GM23248 (cell line): ENCODE data around the gene ATP8B3. TPM values are rescaled to one million over a fixed set of nuclear protein-coding genes. Genes with fewer than 3 reads are reported as not detected.

Experiments
- DNase-seq: peaks from one replicate; pipeline ENCODE4 v3.0.0-alpha.2; 2015
- H2AFZ ChIP-seq: fragments of 200-600 bp; sonication (generic); 2 replicates; pipeline ENCODE4 v1.6.1; 2016; ENCODE audit warnings: antibody characterized with exemption
- H3F3A ChIP-seq: fragments of 200-600 bp; sonication (generic); 2 replicates; pipeline ENCODE4 v1.6.1; 2016; ENCODE audit warnings: mild to moderate bottlenecking, antibody characterized with exemption, mixed run types; ENCODE audit not compliant: insufficient read depth
- H3K27ac ChIP-seq: fragments of 200-600 bp; sonication (generic); 2 replicates; pipeline ENCODE4 v1.5.1; 2016; ENCODE audit warnings: mild to moderate bottlenecking
- H3K27me3 ChIP-seq: fragments of 200-600 bp; sonication (generic); replicated peaks from 2 replicates; pipeline ENCODE4 v1.6.1; 2016; ENCODE audit warnings: mild to moderate bottlenecking; ENCODE audit not compliant: insufficient read depth
- H3K36me3 ChIP-seq: fragments of 200-600 bp; sonication (generic); 2 replicates; pipeline ENCODE4 v1.6.1; 2016; ENCODE audit warnings: low read depth, mild to moderate bottlenecking
- H3K4me1 ChIP-seq: fragments of 200-600 bp; sonication (generic); 2 replicates; pipeline ENCODE4 v1.6.1; 2016; ENCODE audit warnings: mild to moderate bottlenecking; ENCODE audit not compliant: insufficient read depth
- H3K4me2 ChIP-seq: fragments of 200-600 bp; sonication (generic); one replicate; pipeline ENCODE4 v1.6.1; 2016; ENCODE audit warnings: mild to moderate bottlenecking; ENCODE audit not compliant: unreplicated experiment
- H3K4me3 ChIP-seq: fragments of 200-600 bp; sonication (generic); 2 replicates; pipeline ENCODE4 v1.5.1; 2016; ENCODE audit warnings: mild to moderate bottlenecking
- H3K79me2 ChIP-seq: fragments of 200-600 bp; sonication (generic); 2 replicates; pipeline ENCODE4 v1.6.1; 2016; ENCODE audit warnings: mild to moderate bottlenecking; ENCODE audit not compliant: insufficient read depth
- H3K9ac ChIP-seq: fragments of 200-600 bp; sonication (generic); 2 replicates; pipeline ENCODE4 v1.6.1; 2016; ENCODE audit warnings: mild to moderate bottlenecking
- H3K9me2 ChIP-seq: fragments of 200-600 bp; sonication (generic); 2 replicates; pipeline ENCODE4 v1.6.1; 2016; ENCODE audit warnings: mixed run types, mild to moderate bottlenecking, moderate library complexity; ENCODE audit not compliant: insufficient read depth
- H3K9me3 ChIP-seq: fragments of 200-600 bp; sonication (generic); one replicate; pipeline ENCODE4 v1.6.1; 2017; ENCODE audit warnings: low read depth
- H4K20me1 ChIP-seq: fragments of 200-600 bp; sonication (generic); 2 replicates; pipeline ENCODE4 v1.6.0; 2016; ENCODE audit not compliant: insufficient read depth
- EZH2 ChIP-seq: fragments of 200-600 bp; sonication (generic); IDR thresholded peaks from 2 replicates; pipeline ENCODE4 v1.6.1; 2018; ENCODE audit warnings: antibody characterized with exemption, mild to moderate bottlenecking; ENCODE audit not compliant: insufficient read depth, poor library complexity, severe bottlenecking
- EZH2phosphoT487 ChIP-seq: fragments of 200-600 bp; sonication (generic); IDR thresholded peaks from 2 replicates; pipeline ENCODE4 v1.6.1; 2018; ENCODE audit warnings: antibody characterized with exemption, moderate library complexity, mild to moderate bottlenecking, low read depth; ENCODE audit not compliant: insufficient read depth
- WGBS, 2 experiments: methylation state at CpG; one replicate each; pipeline ENCODE4 v1.1.6; 2015 to 2017; ENCODE audit warnings: low lambda C conversion rate in 2 of 2, low coverage in 1 of 2; ENCODE audit errors: missing lambda C conversion rate in 2 of 2; 5-methylcytosine and 5-hydroxymethylcytosine counted together
- in situ Hi-C: fragments of 300-500 bp; cut with MboI; formaldehyde crosslinking; loops from 2 replicates; pipeline ENCODE4 v1.15.0; 2020
- polyA plus RNA-seq: library from polyadenylated mRNA; unstranded; fragments of >200 nt; fragmentation: Nextera tagmentation; extraction: Ambion mirVana; gene quantifications from 2 replicates; pipeline ENCODE4 v1.2.1, GENCODE V29; 2016
- total RNA-seq: library from RNA; depleted of rRNA; stranded (reverse); fragments of >200 nt; shearing (Covaris generic); gene quantifications from 2 replicates; pipeline ENCODE4 v1.2.3, GENCODE V29; 2014

The ATP8B3 gene
- total and polyA plus RNA-seq, 2 experiments from 2014 or later, result 0.32 to 1.8 TPM

DNA sequence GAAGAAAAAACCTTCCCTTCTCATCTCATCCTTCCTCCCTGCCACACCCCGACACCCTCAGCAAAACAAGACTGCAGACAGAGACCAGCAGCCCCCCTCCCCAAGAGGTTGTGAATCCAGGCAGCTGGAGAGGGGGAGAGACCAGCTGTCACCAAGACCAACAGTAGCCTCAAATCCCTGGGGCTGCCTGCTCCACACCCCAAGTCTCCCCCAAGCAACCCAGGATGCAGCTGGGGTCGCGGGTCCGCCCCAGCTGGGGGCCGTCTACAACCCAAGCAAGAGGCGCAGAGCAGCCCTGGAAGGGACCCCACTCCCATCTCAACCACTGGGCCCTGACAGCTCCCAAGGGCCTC lies 44.2 kb upstream of the ATP8B3 start:
- Histone ChIP-seq H3K36me3 (no peaks in the 10 kb centered on the region), H4K20me1 (no peaks in the 10 kb centered on the region), H3K4me2 (peak overlapping the region; percentile 74), H3K9me3 (no peaks in the 10 kb centered on the region), H3K9ac (peak overlapping the region; percentile 87), H3K27ac (peak overlapping the region; percentile 93), H3K79me2 (peaks cover 95% of the 10 kb centered on the region), H2AFZ (no peak overlapping the region), H3K4me3 (peak overlapping the region; percentile 66), H3K27me3 (no peaks in the 10 kb centered on the region), H3K9me2 (no peaks in the 10 kb centered on the region), H3F3A (peaks cover 9% of the 10 kb centered on the region; the same call in 1 of the 2 replicates), H3K4me1 (peaks cover 39% of the 10 kb centered on the region)
- peak; percentile 23 for DNase-seq
- in situ Hi-C loops, result no loop called here
- 26 to 36% methylated on average over 6 of the region's 6 CpGs for WGBS, 2 experiments
- TF ChIP-seq EZH2phosphoT487, result no peak
- no peak for TF ChIP-seq EZH2

DNA sequence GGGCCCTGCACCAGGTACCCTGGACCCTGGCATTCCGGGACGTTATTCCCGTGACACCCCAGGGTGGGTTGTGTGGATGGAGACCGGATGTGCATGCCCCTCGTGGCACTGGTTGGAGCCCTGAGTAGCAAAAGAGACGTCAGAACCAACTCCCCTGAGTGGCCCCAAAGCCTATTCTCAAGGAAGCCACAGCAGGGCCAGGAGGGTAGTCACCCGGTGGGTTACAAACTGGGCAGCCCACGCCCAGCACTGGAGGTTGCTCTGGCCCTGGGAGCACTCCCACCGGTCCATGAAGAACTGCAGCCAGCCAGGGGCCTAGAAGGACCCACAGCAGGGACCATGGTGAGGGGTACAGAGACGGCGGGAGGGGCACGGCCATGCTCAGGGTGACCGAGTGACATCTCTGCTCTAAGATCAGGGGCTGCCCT lies 43.8 kb upstream of the ATP8B3 start:
- H3K4me1 ChIP-seq, result peaks cover 39% of the 10 kb centered on the region
- peak overlapping the region; percentile 66 for H3K4me3 ChIP-seq
- WGBS, 2 experiments, result 11 to 16% methylated on average over 13 of the region's 13 CpGs
- no peaks in the 10 kb centered on the region for H3K36me3 ChIP-seq
- no peaks in the 10 kb centered on the region for H4K20me1 ChIP-seq
- TF ChIP-seq EZH2phosphoT487 (no peak), EZH2 (no peak)
- no peak overlapping the region for H2AFZ ChIP-seq
- H3K27me3 ChIP-seq, result no peaks in the 10 kb centered on the region
- H3K4me2 ChIP-seq, result peak overlapping the region; percentile 74
- H3F3A ChIP-seq, result peaks cover 9% of the 10 kb centered on the region; the same call in 1 of the 2 replicates
- peak overlapping the region; percentile 93 for H3K27ac ChIP-seq
- no peaks in the 10 kb centered on the region for H3K9me3 ChIP-seq
- DNase-seq, result peak; percentile 81
- peaks cover 90% of the 10 kb centered on the region for H3K79me2 ChIP-seq
- in situ Hi-C loops, result no loop called here
- H3K9me2 ChIP-seq, result no peaks in the 10 kb centered on the region
- H3K9ac ChIP-seq, result peak overlapping the region; percentile 87

DNA sequence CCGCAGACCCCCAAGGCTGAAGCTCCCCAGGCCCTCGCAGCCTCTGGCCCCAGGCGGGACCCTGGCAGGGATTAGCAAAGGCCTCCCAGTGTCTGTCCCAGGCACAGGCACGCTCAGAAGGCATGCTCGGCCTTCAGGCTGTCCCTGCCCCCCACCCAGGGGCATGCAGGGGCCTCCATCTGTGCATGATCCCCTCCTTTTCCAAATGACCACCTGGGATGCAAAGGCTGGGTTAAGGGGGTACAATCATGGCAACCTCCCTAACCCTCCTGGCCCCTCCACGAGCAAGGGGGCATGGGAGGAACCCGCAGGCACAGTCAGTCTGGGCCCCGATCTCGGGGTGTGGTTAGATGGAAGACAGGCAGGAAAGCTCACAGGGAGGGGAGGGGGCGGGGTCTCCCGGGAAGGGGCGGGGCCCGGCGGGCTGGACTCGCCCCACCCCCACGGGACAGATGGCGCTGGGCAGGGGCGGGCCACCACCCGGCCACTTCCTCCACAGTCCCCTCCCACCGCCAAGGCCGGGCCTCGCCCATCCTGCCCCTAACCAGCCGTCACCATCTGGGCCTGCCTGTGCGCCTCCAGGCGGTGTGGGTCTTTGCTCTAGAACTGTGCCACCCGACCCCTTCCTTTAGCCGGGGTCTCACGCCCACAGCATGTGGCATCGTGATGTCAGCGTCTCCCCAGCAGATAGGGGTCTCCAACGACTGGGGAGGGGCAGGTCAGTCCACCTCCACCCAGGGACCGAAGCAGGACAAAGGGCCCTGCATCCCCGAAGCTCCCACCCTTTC lies 43.2 kb upstream of the ATP8B3 start:
- no peaks in the 10 kb centered on the region for H4K20me1 ChIP-seq
- peak overlapping the region; percentile 87 for H3K9ac ChIP-seq
- no peak overlapping the region for H2AFZ ChIP-seq
- H3K4me1 ChIP-seq, result peaks cover 39% of the 10 kb centered on the region
- no peaks in the 10 kb centered on the region for H3K9me2 ChIP-seq
- H3K79me2 ChIP-seq, result peaks cover 84% of the 10 kb centered on the region
- peak overlapping the region; percentile 74 for H3K4me2 ChIP-seq
- H3K27me3 ChIP-seq, result no peaks in the 10 kb centered on the region
- in situ Hi-C loops, result no loop called here
- peak overlapping the region; percentile 93 for H3K27ac ChIP-seq
- H3F3A ChIP-seq, result peaks cover 9% of the 10 kb centered on the region; the same call in 1 of the 2 replicates
- H3K4me3 ChIP-seq, result peak overlapping the region; percentile 66
- TF ChIP-seq EZH2phosphoT487 (no peak), EZH2 (no peak)
- no peaks in the 10 kb centered on the region for H3K36me3 ChIP-seq
- 1 to 3% methylated on average over 21 to 28 of the region's 33 CpGs for WGBS, 2 experiments
- H3K9me3 ChIP-seq, result no peaks in the 10 kb centered on the region
- DNase-seq, result peak; percentile 97

DNA sequence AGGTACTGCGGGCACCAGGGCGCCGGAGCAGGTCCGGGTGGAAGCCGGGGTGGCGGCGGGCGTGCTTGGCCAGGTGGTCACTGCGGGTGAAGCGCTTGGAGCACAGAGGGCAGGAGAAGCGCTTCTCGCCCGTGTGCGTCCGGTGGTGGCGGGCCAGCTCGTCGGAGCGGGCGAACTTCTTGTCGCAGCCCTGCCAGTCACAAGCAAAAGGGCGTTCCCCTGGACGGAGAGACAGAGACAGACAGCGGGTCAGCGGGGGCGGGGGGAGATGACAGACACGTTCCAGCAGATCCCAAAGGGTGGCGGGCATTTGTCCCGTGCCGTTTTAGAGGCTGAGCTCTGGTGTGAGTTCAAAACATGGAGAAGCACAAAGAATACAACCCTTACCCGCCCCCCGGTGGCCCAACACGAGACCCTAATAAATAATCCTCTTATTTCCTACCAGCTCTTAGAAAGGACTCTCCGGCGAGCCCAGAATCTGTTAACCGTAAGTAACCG lies 42.5 kb upstream of the ATP8B3 start:
- Histone ChIP-seq H3K79me2 (peaks cover 77% of the 10 kb centered on the region), H3K36me3 (no peaks in the 10 kb centered on the region), H3K4me3 (peak overlapping the region; percentile 54), H3K9me3 (no peaks in the 10 kb centered on the region), H3K27ac (peak overlapping the region; percentile 62), H3K27me3 (no peaks in the 10 kb centered on the region), H2AFZ (no peak overlapping the region), H3K4me2 (peak overlapping the region; percentile 74), H3K9me2 (no peaks in the 10 kb centered on the region), H3K4me1 (peaks cover 36% of the 10 kb centered on the region), H4K20me1 (no peaks in the 10 kb centered on the region), H3F3A (peaks cover 15% of the 10 kb centered on the region; the same call in 1 of the 2 replicates), H3K9ac (peak overlapping the region; percentile 66)
- DNase-seq, result peak; percentile 57
- WGBS, 2 experiments, result 13 to 14% methylated on average over 25 to 32 of the region's 37 CpGs
- TF ChIP-seq EZH2phosphoT487 (no peak), EZH2 (no peak)
- in situ Hi-C loops, result no loop called here
